CD14-positive monocyte (primary cell): Measurements from ENCODE around the gene SPNS3. TPM values are rescaled to one million over a fixed set of nuclear protein-coding genes. Genes with fewer than 3 reads are reported as not detected.

ENCODE experiments used
- DNase-seq, 3 donors: peaks; one replicate each; pipeline ENCODE4 v3.0.0-alpha.2; 2011 to 2022
- H2AFZ ChIP-seq: 2 replicates; pipeline ENCODE4 v1.6.0; 2012; ENCODE audit warnings: mild to moderate bottlenecking, low read depth, low read length, inconsistent platforms; ENCODE audit not compliant: insufficient read depth, poor library complexity, severe bottlenecking
- H3K27ac ChIP-seq, 2 donors: 1 replicate in 1 of 2; 2 replicates in 1 of 2; pipeline ENCODE4 v1.5.1; 2012 to 2013; ENCODE audit warnings: low read length in 2 of 2, control low read depth in 1 of 2, inconsistent platforms in 1 of 2, low read depth in 1 of 2, mild to moderate bottlenecking in 1 of 2
- H3K27me3 ChIP-seq, 2 donors: one replicate each; pipeline versions ENCODE4 v1.6.0 to v1.6.1; 2011 to 2013; ENCODE audit warnings: low read length in 2 of 2; ENCODE audit not compliant: control insufficient read depth in 2 of 2, insufficient read depth in 2 of 2
- H3K36me3 ChIP-seq, 2 donors: replicated peaks in 1 of 2; 1 replicate in 1 of 2; 2 replicates in 1 of 2; pipeline versions ENCODE4 v1.5.1 to v1.6.1; 2012 to 2013; ENCODE audit warnings: low read length in 2 of 2, control low read depth in 1 of 2, inconsistent platforms in 1 of 2, mild to moderate bottlenecking in 1 of 2; ENCODE audit not compliant: insufficient read depth in 2 of 2, control insufficient read depth in 1 of 2
- H3K4me1 ChIP-seq, 2 donors: 1 replicate in 1 of 2; 2 replicates in 1 of 2; pipeline versions ENCODE4 v1.5.1 to v1.6.1; 2012 to 2013; ENCODE audit warnings: low read length in 2 of 2, control low read depth in 1 of 2, inconsistent platforms in 1 of 2, mild to moderate bottlenecking in 1 of 2, moderate library complexity in 1 of 2; ENCODE audit not compliant: insufficient read depth in 2 of 2, control insufficient read depth in 1 of 2
- H3K4me2 ChIP-seq: replicated peaks from 2 replicates; pipeline ENCODE3; 2012; ENCODE audit warnings: low read length, moderate library complexity, mild to moderate bottlenecking; ENCODE audit not compliant: poor library complexity, severe bottlenecking; ENCODE audit errors: extremely low read depth
- H3K4me3 ChIP-seq, 3 experiments: fragments of 200-600 bp in 1 of 3; sonication (generic) in 1 of 3; replicated peaks in 1 of 3; 1 replicate in 2 of 3; 2 replicates in 1 of 3; pipeline ENCODE4 v1.5.1; 2011 to 2013; ENCODE audit warnings: low read length in 3 of 3, mild to moderate bottlenecking in 3 of 3, control low read depth in 2 of 3, low read depth in 2 of 3, inconsistent platforms in 1 of 3, moderate library complexity in 1 of 3
- H3K79me2 ChIP-seq: 2 replicates; pipeline ENCODE4 v1.6.0; 2012; ENCODE audit warnings: mild to moderate bottlenecking, control low read depth, inconsistent platforms, low read length, moderate library complexity; ENCODE audit not compliant: insufficient read depth
- H3K9ac ChIP-seq: 2 replicates; pipeline ENCODE4 v1.6.0; 2017; ENCODE audit warnings: low read length, mild to moderate bottlenecking; ENCODE audit not compliant: insufficient read depth, poor library complexity, severe bottlenecking
- H3K9me3 ChIP-seq, 2 donors: replicated peaks in 1 of 2; 1 replicate in 1 of 2; 2 replicates in 1 of 2; pipeline versions ENCODE4 v1.5.1 to v1.6.1; 2012 to 2013; ENCODE audit warnings: low read length in 2 of 2, control low read depth in 1 of 2; ENCODE audit not compliant: control insufficient read depth in 1 of 2, insufficient read depth in 1 of 2
- H4K20me1 ChIP-seq: 2 replicates; pipeline ENCODE4 v1.6.0; 2012; ENCODE audit warnings: mild to moderate bottlenecking, low read length, control low read depth, moderate library complexity; ENCODE audit not compliant: insufficient read depth
- H3K27ac Mint-ChIP-seq, 7 donors: one replicate each; pipeline ENCODE4 v1.8.0; 2020; ENCODE audit warnings: mild to moderate bottlenecking in 7 of 7, mixed read lengths in 7 of 7, moderate library complexity in 6 of 7, inconsistent platforms in 2 of 7
- H3K27me3 Mint-ChIP-seq, 3 donors: one replicate each; pipeline ENCODE4 v1.8.0; 2021 to 2022; ENCODE audit warnings: low read depth in 3 of 3, mild to moderate bottlenecking in 3 of 3, mixed read lengths in 3 of 3, moderate library complexity in 3 of 3, inconsistent platforms in 1 of 3
- H3K36me3 Mint-ChIP-seq, 2 donors: one replicate each; pipeline ENCODE4 v1.8.0; 2020; ENCODE audit warnings: mixed read lengths in 2 of 2, inconsistent platforms in 1 of 2, mild to moderate bottlenecking in 1 of 2
- H3K4me1 Mint-ChIP-seq: one replicate; pipeline ENCODE4 v1.8.0; 2020; ENCODE audit warnings: mild to moderate bottlenecking, mixed read lengths
- H3K4me3 Mint-ChIP-seq, 2 donors: one replicate each; pipeline ENCODE4 v1.8.0; 2020; ENCODE audit warnings: mild to moderate bottlenecking in 2 of 2, mixed read lengths in 2 of 2, moderate library complexity in 1 of 2
- H3K9me3 Mint-ChIP-seq, 7 donors: one replicate each; pipeline ENCODE4 v1.8.0; 2020 to 2022; ENCODE audit warnings: mixed read lengths in 7 of 7, mild to moderate bottlenecking in 6 of 7, moderate library complexity in 6 of 7, inconsistent platforms in 2 of 7
- WGBS: methylation state at CpG from one replicate; pipeline ENCODE4 v1.1.5; 2013; ENCODE audit warnings: missing lambda C conversion rate; ENCODE audit not compliant: insufficient coverage; 5-methylcytosine and 5-hydroxymethylcytosine counted together
- intact Hi-C, 2 donors: fragments of 100-400 bp; cut with micrococcal nuclease; formaldehyde crosslinking; loops; one replicate each; pipeline versions ENCODE4 v1.15.0 to v1.15.1; 2023
- polyA plus RNA-seq, 3 donors: library from polyadenylated mRNA; depleted of rRNA in 1 of 3; unstranded in 2 of 3; stranded (reverse) in 1 of 3; fragments of 300-500 nt in 2 of 3; fragments of >200 nt in 1 of 3; fragmentation: Illumina TruSeq in 2 of 3; gene quantifications; 1 replicate in 2 of 3; 2 replicates in 1 of 3; pipeline ENCODE4 v1.2.3, GENCODE V29; 2012 to 2021
- TF ChIP-seq, protein P1 (sequence below): fragments of 200-600 bp; IDR thresholded peaks from one replicate; pipeline ENCODE4 v1.8.0; 2022; ENCODE audit warnings: antibody characterized with exemption, mild to moderate bottlenecking

SPNS3 gene
- polyA plus RNA-seq, 3 donors = 2.3 to 5.7 (median 4.5) TPM

DNA sequence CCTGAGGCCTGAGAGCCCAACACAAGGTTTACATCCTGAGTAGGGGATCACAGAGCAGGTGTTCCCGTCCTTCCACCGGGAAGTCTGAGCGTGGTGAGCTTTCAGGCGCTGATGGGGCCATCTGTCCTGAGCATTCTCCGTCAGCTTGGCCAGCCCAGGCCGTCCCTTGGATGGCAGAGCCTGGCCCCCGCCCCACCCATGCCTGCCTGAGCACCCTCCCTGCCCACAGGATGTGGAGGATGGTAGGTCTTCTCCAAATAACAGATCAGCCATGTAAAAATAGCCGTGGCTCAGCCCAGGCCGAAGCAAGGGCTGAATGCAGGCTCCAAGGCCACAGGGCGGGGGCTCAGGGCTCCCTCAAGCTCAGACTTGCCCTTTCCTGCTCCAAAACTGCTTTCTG is 85.2 kb downstream of the SPNS3 start:
- Histone ChIP-seq H3K4me2 (no peak overlapping the region), H3K4me3 (no peak overlapping the region), H2AFZ (peak overlapping the region; percentile 57), H3K9me3 (no peaks in the 10 kb centered on the region), H3K27me3 (no peaks in the 10 kb centered on the region), H3K27ac (no peak overlapping the region), H3K79me2 (no peaks in the 10 kb centered on the region), H3K4me1 (peaks cover 7% of the 10 kb centered on the region in 2 donors), H4K20me1 (no peaks in the 10 kb centered on the region), H3K9ac (peak overlapping the region; percentile 5), H3K36me3 (no peaks in the 10 kb centered on the region)
- 78% methylated on average over 7 of the region's 10 CpGs for WGBS
- Mint-ChIP-seq H3K4me3 (peak overlapping the region in 1 of 2 donors; percentile 67), H3K27ac (no peak overlapping the region), H3K36me3 (no peaks in the 10 kb centered on the region), H3K9me3 (peaks cover 0 to 3% (median 0%) of the 10 kb centered on the region in 7 donors), H3K4me1 (peaks cover 12% of the 10 kb centered on the region), H3K27me3 (peaks cover 1 to 4% (median 2%) of the 10 kb centered on the region in 3 donors)
- intact Hi-C loops = no loop called here
- no peak for DNase-seq
- TF ChIP-seq, protein P1, sequence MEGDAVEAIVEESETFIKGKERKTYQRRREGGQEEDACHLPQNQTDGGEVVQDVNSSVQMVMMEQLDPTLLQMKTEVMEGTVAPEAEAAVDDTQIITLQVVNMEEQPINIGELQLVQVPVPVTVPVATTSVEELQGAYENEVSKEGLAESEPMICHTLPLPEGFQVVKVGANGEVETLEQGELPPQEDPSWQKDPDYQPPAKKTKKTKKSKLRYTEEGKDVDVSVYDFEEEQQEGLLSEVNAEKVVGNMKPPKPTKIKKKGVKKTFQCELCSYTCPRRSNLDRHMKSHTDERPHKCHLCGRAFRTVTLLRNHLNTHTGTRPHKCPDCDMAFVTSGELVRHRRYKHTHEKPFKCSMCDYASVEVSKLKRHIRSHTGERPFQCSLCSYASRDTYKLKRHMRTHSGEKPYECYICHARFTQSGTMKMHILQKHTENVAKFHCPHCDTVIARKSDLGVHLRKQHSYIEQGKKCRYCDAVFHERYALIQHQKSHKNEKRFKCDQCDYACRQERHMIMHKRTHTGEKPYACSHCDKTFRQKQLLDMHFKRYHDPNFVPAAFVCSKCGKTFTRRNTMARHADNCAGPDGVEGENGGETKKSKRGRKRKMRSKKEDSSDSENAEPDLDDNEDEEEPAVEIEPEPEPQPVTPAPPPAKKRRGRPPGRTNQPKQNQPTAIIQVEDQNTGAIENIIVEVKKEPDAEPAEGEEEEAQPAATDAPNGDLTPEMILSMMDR = no peak

DNA sequence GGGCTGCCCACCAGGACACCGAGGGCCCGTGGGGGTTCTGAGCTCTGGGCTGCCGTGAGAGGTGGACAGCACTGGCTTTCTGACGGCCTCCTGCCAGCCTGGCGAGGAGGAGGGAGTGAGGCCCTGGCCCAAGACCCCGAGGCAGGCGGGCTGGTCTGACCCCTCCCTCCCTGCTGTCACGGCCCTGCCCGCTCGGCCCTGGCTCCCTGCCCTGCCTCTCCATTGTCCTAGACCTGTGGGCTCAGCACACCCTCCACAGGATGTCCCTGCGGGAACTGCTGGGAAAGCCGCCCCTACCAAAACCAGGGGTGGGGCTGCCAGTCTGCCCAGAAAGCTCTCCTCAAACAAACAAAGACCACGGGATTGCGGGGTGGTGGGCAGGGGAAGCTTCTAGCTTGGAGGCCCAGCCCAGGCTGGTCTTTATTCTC is 85.6 kb downstream of the SPNS3 start:
- intact Hi-C loops = no loop called here
- Histone ChIP-seq H3K4me2 (no peak overlapping the region), H3K9me3 (no peaks in the 10 kb centered on the region), H3K27me3 (no peaks in the 10 kb centered on the region), H3K36me3 (no peaks in the 10 kb centered on the region), H3K4me3 (no peak overlapping the region), H3K79me2 (no peaks in the 10 kb centered on the region), H4K20me1 (no peaks in the 10 kb centered on the region), H2AFZ (no peak overlapping the region), H3K4me1 (peaks cover 7% of the 10 kb centered on the region in 2 donors), H3K27ac (no peak overlapping the region), H3K9ac (peak overlapping the region; percentile 5)
- H3K27ac Mint-ChIP-seq = no peak overlapping the region
- H3K36me3 Mint-ChIP-seq = no peaks in the 10 kb centered on the region
- WGBS = 98% methylated on average over 11 of the region's 14 CpGs
- H3K4me1 Mint-ChIP-seq = peaks cover 12% of the 10 kb centered on the region
- TF ChIP-seq, protein P1 = no peak
- peaks cover 1 to 4% (median 2%) of the 10 kb centered on the region in 3 donors for H3K27me3 Mint-ChIP-seq
- H3K4me3 Mint-ChIP-seq = no peak overlapping the region
- no peak for DNase-seq
- H3K9me3 Mint-ChIP-seq = peaks cover 0 to 3% (median 0%) of the 10 kb centered on the region in 7 donors
